MCF 10A (cell line): ENCODE measurements around the gene INCA1. TPM values are rescaled to one million over a fixed set of nuclear protein-coding genes. Genes with fewer than 3 reads are reported as not detected.

Source experiments
- BruUV-seq: library from RNA; stranded (reverse); fragments of 400-500 nt; replicated peaks from 2 replicates; lab custom pipeline; 2021; lab: Mats Ljungman, UMichigan
- CTCF ChIA-PET: fragments of 300-600 bp; sonication (Branson Sonifier 250); formaldehyde crosslinking; extraction: SDS; loops from one replicate; lab custom pipeline; 2021; ENCODE audit warnings: antibody characterized with exemption, inconsistent platforms; lab: Yijun Ruan, JAX
- POLR2A ChIA-PET: fragments of 300-600, 350-650 bp; sonication (Branson Sonifier 250); formaldehyde crosslinking; extraction: SDS; loops from one replicate; lab custom pipeline; 2020; ENCODE audit warnings: antibody characterized with exemption, inconsistent platforms; lab: Yijun Ruan, JAX
- DNase-seq: peaks from one replicate; pipeline ENCODE4 v3.0.0-alpha.2; 2018; ENCODE audit not compliant: unreplicated experiment
- H3K27ac Mint-ChIP-seq: one replicate; pipeline ENCODE4 v1.8.0; 2022; ENCODE audit warnings: mild to moderate bottlenecking, low read depth, mixed read lengths; ENCODE audit not compliant: unreplicated experiment
- H3K27me3 Mint-ChIP-seq: one replicate; pipeline ENCODE4 v1.8.0; 2022; ENCODE audit warnings: mixed read lengths; ENCODE audit not compliant: insufficient read depth, unreplicated experiment
- H3K36me3 Mint-ChIP-seq: one replicate; pipeline ENCODE4 v1.8.0; 2022; ENCODE audit warnings: mild to moderate bottlenecking, moderate library complexity, mixed read lengths; ENCODE audit not compliant: insufficient read depth, unreplicated experiment
- H3K4me1 Mint-ChIP-seq: one replicate; pipeline ENCODE4 v1.8.0; 2022; ENCODE audit warnings: mixed read lengths; ENCODE audit not compliant: insufficient read depth, unreplicated experiment
- H3K4me3 Mint-ChIP-seq: one replicate; pipeline ENCODE4 v1.8.0; 2022; ENCODE audit warnings: mild to moderate bottlenecking, moderate library complexity, mixed read lengths; ENCODE audit not compliant: unreplicated experiment
- H3K9me3 Mint-ChIP-seq: one replicate; pipeline ENCODE4 v1.8.0; 2022; ENCODE audit warnings: mixed read lengths; ENCODE audit not compliant: unreplicated experiment
- CTCF ChIP-seq: fragments of 200-600 bp; IDR thresholded peaks from one replicate; pipeline ENCODE4 v1.8.0; 2022; ENCODE audit warnings: antibody characterized with exemption, mild to moderate bottlenecking; ENCODE audit not compliant: unreplicated experiment
- intact Hi-C: fragments of 100-400 bp; cut with micrococcal nuclease; formaldehyde crosslinking; loops from 2 replicates; pipeline ENCODE4 v1.14.1; 2022
- total RNA-seq: library from RNA; stranded (reverse); gene quantifications from 2 replicates; pipeline ENCODE4 v1.2.3, GENCODE V29; 2022

Gene INCA1
- total RNA-seq, 1 experiment from 2014 or later, result 0.44 TPM

- peak overlapping the region; percentile 87 for H3K4me3 Mint-ChIP-seq
- H3K36me3 Mint-ChIP-seq, result peaks cover 25% of the 10 kb centered on the region
- intact Hi-C loops, result no loop called here
- no peaks in the 10 kb centered on the region for H3K9me3 Mint-ChIP-seq
- no peak for TF ChIP-seq CTCF
- CTCF ChIA-PET, result interaction anchor here (0.8 to 1.7 kb wide), 7 partner anchors 12 to 196 kb away, joined by 3 to 10 read pairs (median 4); partner anchors contain the start of genes KIF1C and SPAG7
- DNase-seq, result peak; percentile 39
- POLR2A ChIA-PET, result interaction anchor here (0.9 to 5.6 kb wide), 12 partner anchors 8 to 179 kb away, joined by 3 to 81 read pairs (median 6); partner anchors contain the start of genes INCA1, KIF1C, PFN1 and PLD2
- no peaks in the 10 kb centered on the region for H3K27me3 Mint-ChIP-seq
- peaks cover 28% of the 10 kb centered on the region for H3K4me1 Mint-ChIP-seq
- H3K27ac Mint-ChIP-seq, result peak overlapping the region; percentile 84
- no TSS peak for BruUV-seq
Observed at GRCh38 chr17:4986403-4986802, 10.9 kb downstream of the INCA1 start.

- Mint-ChIP-seq H3K27me3 (no peaks in the 10 kb centered on the region), H3K36me3 (peaks cover 57% of the 10 kb centered on the region), H3K4me1 (peaks cover 13% of the 10 kb centered on the region), H3K9me3 (no peaks in the 10 kb centered on the region), H3K4me3 (no peak overlapping the region), H3K27ac (no peak overlapping the region)
- intact Hi-C loops, result no loop called here
- DNase-seq, result no peak
- ChIA-PET POLR2A (interaction anchor here (0.7 to 1.0 kb wide), 3 partner anchors 13 to 34 kb away, joined by 3 to 4 read pairs (median 3); no protein-coding TSS in a partner anchor), CTCF (interaction anchor here (0.9 to 1.0 kb wide), 2 partner anchors 8 to 48 kb away, joined by 3 read pairs; no protein-coding TSS in a partner anchor)
- TF ChIP-seq CTCF, result no peak
- BruUV-seq, result no TSS peak
Observed at GRCh38 chr17:4982305-4982704, 15.0 kb downstream of the INCA1 start.

- CTCF ChIA-PET, result interaction anchor here (0.6 to 3.6 kb wide), 19 partner anchors 8 to 1631 kb away, joined by 3 to 50 read pairs (median 4); no protein-coding TSS in a partner anchor
- no peaks in the 10 kb centered on the region for H3K9me3 Mint-ChIP-seq
- no peak overlapping the region for H3K27ac Mint-ChIP-seq
- BruUV-seq, result no TSS peak
- DNase-seq, result peak; percentile 63
- peaks cover 70% of the 10 kb centered on the region for H3K36me3 Mint-ChIP-seq
- intact Hi-C loops, result loop anchor here (1.0 kb wide), 1 partner anchor 82 kb away; no protein-coding TSS in a partner anchor
- H3K4me3 Mint-ChIP-seq, result no peak overlapping the region
- POLR2A ChIA-PET, result interaction anchor here (1.0 kb wide), 1 partner anchor 9 kb away, joined by 4 read pairs; no protein-coding TSS in a partner anchor
- H3K4me1 Mint-ChIP-seq, result peaks cover 5% of the 10 kb centered on the region
- peak; percentile 60 for TF ChIP-seq CTCF
- H3K27me3 Mint-ChIP-seq, result no peaks in the 10 kb centered on the region
Observed at GRCh38 chr17:4980644-4981216, 16.6 kb downstream of the INCA1 start.

GRCh38 chr17:4978726-4979125, 18.6 kb downstream of the INCA1 start:
- Mint-ChIP-seq H3K27me3 (no peaks in the 10 kb centered on the region), H3K36me3 (peaks cover 79% of the 10 kb centered on the region), H3K4me3 (no peak overlapping the region), H3K4me1 (peaks cover 11% of the 10 kb centered on the region), H3K27ac (no peak overlapping the region), H3K9me3 (no peaks in the 10 kb centered on the region)
- CTCF ChIA-PET, result interaction anchor here (0.8 to 3.6 kb wide), 2 partner anchors 9 to 83 kb away, joined by 4 to 50 read pairs; partner anchors contain the start of gene CAMTA2
- no peak for DNase-seq
- POLR2A ChIA-PET, result interaction anchor here (1.2 to 1.6 kb wide), 3 partner anchors 8 to 10 kb away, joined by 4 to 10 read pairs (median 6); partner anchors contain the start of genes CAMTA2 and SPAG7
- intact Hi-C loops, result no loop called here
- BruUV-seq, result no TSS peak
- TF ChIP-seq CTCF, result no peak
